Stomach (tissue), 4 donors: ENCODE data around the gene CDH23.

Experiments used
- CTCF ChIP-seq, 7 experiments: fragments of 450-650 bp in 4 of 7; fragments of 200-600 bp in 3 of 7; sonication (generic) in 3 of 7; IDR thresholded peaks; one replicate each; pipeline ENCODE4 v1.5.1; 2016 to 2019; ENCODE audit warnings: antibody characterized with exemption in 7 of 7, control low read depth in 2 of 7, mild to moderate bottlenecking in 1 of 7
- POLR2A ChIP-seq, 4 donors: fragments of 450-650 bp; IDR thresholded peaks; one replicate each; pipeline ENCODE4 v1.6.1; 2016; ENCODE audit warnings: antibody characterized with exemption in 4 of 4, control low read depth in 2 of 4, mild to moderate bottlenecking in 1 of 4, moderate library complexity in 1 of 4

- TF ChIP-seq CTCF (IDR thresholded peaks at IDR 0.05) (no peak), POLR2A (IDR thresholded peaks at IDR 0.05) (no peak)
Observed at GRCh38 chr10:71442859-71443570, 46.3 kb downstream of the CDH23 start.
